Measurements from ENCODE around the gene LHFPL3. TPM values are rescaled to one million over a fixed set of nuclear protein-coding genes. Genes with fewer than 3 reads are reported as not detected.

LHFPL3 gene
- total and polyA plus RNA-seq, 2 experiments from 2014 or later, result 0.24 TPM; not detected in 1

DNA sequence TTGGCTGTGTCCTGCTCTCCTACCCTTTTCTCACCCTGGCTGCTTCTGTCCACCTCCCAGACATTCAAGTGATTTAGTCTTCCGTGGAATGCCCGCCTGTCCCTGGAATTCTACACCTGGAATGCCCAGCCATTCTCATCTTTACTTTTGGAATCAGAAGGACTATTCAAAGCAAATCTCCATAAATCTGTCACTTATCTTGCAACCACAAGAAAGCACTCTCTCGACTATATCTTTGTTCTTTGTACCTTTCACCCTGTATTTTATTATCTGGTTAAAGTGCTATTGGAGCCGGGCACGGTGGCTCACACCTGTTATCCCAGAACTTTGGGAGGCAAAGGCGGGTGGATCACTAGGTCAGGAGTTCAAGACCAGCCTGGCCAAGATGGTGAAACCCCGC is 606.3 kb downstream of the LHFPL3 start:
- no peak overlapping the region for H3K4me3 ChIP-seq
- H3K27me3 ChIP-seq (ENCODE audit: insufficient read depth), result no peaks in the 10 kb centered on the region
- H3K27ac ChIP-seq (ENCODE audit: low read depth), result no peak overlapping the region
- no peaks in the 10 kb centered on the region for H3K36me3 ChIP-seq (ENCODE audit: insufficient read depth)
- no peak overlapping the region for H2AFZ ChIP-seq
- ATAC-seq (no peak), DNase-seq (ENCODE audit: low spot score) (no peak)
- no peak overlapping the region for H3K4me2 ChIP-seq
- H4K20me1 ChIP-seq (replicated peaks; ENCODE audit: insufficient read depth), result no peaks in the 10 kb centered on the region
- Mint-ChIP-seq H3K4me1 (peaks cover 17% of the 10 kb centered on the region), H3K27ac (no peak overlapping the region), H3K36me3 (ENCODE audit: low read depth) (no peaks in the 10 kb centered on the region), H3K4me3 (no peak overlapping the region), H3K9me3 (no peaks in the 10 kb centered on the region; the same call in 2 of the 3 replicates), H3K27me3 (ENCODE audit: insufficient read depth, low read depth, poor library complexity) (peaks cover 2% of the 10 kb centered on the region)
- no peak for TF ChIP-seq NANOG (IDR thresholded peaks at IDR 0.05; ENCODE audit: borderline replicate concordance)
- TF ChIP-seq, protein P1, sequence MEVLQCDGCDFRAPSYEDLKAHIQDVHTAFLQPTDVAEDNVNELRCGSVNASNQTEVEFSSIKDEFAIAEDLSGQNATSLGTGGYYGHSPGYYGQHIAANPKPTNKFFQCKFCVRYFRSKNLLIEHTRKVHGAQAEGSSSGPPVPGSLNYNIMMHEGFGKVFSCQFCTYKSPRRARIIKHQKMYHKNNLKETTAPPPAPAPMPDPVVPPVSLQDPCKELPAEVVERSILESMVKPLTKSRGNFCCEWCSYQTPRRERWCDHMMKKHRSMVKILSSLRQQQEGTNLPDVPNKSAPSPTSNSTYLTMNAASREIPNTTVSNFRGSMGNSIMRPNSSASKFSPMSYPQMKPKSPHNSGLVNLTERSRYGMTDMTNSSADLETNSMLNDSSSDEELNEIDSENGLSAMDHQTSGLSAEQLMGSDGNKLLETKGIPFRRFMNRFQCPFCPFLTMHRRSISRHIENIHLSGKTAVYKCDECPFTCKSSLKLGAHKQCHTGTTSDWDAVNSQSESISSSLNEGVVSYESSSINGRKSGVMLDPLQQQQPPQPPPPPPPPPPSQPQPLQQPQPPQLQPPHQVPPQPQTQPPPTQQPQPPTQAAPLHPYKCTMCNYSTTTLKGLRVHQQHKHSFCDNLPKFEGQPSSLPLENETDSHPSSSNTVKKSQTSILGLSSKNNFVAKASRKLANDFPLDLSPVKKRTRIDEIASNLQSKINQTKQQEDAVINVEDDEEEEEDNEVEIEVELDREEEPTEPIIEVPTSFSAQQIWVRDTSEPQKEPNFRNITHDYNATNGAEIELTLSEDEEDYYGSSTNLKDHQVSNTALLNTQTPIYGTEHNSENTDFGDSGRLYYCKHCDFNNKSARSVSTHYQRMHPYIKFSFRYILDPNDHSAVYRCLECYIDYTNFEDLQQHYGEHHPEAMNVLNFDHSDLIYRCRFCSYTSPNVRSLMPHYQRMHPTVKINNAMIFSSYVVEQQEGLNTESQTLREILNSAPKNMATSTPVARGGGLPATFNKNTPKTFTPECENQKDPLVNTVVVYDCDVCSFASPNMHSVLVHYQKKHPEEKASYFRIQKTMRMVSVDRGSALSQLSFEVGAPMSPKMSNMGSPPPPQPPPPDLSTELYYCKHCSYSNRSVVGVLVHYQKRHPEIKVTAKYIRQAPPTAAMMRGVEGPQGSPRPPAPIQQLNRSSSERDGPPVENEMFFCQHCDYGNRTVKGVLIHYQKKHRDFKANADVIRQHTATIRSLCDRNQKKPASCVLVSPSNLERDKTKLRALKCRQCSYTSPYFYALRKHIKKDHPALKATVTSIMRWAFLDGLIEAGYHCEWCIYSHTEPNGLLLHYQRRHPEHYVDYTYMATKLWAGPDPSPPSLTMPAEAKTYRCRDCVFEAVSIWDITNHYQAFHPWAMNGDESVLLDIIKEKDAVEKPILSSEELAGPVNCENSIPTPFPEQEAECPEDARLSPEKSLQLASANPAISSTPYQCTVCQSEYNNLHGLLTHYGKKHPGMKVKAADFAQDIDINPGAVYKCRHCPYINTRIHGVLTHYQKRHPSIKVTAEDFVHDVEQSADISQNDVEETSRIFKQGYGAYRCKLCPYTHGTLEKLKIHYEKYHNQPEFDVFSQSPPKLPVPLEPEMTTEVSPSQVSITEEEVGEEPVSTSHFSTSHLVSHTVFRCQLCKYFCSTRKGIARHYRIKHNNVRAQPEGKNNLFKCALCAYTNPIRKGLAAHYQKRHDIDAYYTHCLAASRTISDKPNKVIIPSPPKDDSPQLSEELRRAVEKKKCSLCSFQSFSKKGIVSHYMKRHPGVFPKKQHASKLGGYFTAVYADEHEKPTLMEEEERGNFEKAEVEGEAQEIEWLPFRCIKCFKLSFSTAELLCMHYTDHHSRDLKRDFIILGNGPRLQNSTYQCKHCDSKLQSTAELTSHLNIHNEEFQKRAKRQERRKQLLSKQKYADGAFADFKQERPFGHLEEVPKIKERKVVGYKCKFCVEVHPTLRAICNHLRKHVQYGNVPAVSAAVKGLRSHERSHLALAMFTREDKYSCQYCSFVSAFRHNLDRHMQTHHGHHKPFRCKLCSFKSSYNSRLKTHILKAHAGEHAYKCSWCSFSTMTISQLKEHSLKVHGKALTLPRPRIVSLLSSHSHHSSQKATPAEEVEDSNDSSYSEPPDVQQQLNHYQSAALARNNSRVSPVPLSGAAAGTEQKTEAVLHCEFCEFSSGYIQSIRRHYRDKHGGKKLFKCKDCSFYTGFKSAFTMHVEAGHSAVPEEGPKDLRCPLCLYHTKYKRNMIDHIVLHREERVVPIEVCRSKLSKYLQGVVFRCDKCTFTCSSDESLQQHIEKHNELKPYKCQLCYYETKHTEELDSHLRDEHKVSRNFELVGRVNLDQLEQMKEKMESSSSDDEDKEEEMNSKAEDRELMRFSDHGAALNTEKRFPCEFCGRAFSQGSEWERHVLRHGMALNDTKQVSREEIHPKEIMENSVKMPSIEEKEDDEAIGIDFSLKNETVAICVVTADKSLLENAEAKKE (CRISPR knock-in tag; IDR thresholded peaks at IDR 0.05), result no peak
- TF ChIP-seq, protein P2, sequence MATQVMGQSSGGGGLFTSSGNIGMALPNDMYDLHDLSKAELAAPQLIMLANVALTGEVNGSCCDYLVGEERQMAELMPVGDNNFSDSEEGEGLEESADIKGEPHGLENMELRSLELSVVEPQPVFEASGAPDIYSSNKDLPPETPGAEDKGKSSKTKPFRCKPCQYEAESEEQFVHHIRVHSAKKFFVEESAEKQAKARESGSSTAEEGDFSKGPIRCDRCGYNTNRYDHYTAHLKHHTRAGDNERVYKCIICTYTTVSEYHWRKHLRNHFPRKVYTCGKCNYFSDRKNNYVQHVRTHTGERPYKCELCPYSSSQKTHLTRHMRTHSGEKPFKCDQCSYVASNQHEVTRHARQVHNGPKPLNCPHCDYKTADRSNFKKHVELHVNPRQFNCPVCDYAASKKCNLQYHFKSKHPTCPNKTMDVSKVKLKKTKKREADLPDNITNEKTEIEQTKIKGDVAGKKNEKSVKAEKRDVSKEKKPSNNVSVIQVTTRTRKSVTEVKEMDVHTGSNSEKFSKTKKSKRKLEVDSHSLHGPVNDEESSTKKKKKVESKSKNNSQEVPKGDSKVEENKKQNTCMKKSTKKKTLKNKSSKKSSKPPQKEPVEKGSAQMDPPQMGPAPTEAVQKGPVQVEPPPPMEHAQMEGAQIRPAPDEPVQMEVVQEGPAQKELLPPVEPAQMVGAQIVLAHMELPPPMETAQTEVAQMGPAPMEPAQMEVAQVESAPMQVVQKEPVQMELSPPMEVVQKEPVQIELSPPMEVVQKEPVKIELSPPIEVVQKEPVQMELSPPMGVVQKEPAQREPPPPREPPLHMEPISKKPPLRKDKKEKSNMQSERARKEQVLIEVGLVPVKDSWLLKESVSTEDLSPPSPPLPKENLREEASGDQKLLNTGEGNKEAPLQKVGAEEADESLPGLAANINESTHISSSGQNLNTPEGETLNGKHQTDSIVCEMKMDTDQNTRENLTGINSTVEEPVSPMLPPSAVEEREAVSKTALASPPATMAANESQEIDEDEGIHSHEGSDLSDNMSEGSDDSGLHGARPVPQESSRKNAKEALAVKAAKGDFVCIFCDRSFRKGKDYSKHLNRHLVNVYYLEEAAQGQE (IDR thresholded peaks at IDR 0.05; ENCODE audit: unreplicated experiment), result no peak
- H3K79me2 ChIP-seq (replicated peaks; ENCODE audit: insufficient read depth), result no peaks in the 10 kb centered on the region
- no peaks in the 10 kb centered on the region for H3K9me2 ChIP-seq (ENCODE audit: insufficient read depth)
- H3K4me1 ChIP-seq (ENCODE audit: insufficient read depth), result peaks cover 7% of the 10 kb centered on the region; the same call in 1 of the 2 replicates
- peaks cover 6% of the 10 kb centered on the region; the same call in 1 of the 2 replicates for H3F3A ChIP-seq (replicated peaks; ENCODE audit: low read depth)
